ENCODE results near the gene TRAF3. TPM values are rescaled to one million over a fixed set of nuclear protein-coding genes. Genes with fewer than 3 reads are reported as not detected.
A peak's percentile ranks its signal among the peaks of the same experiment; 100 is the strongest.
"Not testable (repeated sequence)": the region's sequence is repeated elsewhere in the genome, so short reads cannot be mapped to it uniquely, and the experiment has no call there.

TRAF3 gene
- total RNA-seq, 1 donor from 2014 or later: 8.5 TPM

GRCh38 chr14:102882226-102882906 is 105.1 kb downstream of the TRAF3 start:
- DNase-seq (ENCODE audit: low spot score): no peak
- no peak for ATAC-seq

- no peak for ATAC-seq
- DNase-seq (ENCODE audit: low spot score): no peak
Measured at GRCh38 chr14:102883089-102883541, 105.9 kb downstream of the TRAF3 start.

GRCh38 chr14:102883554-102883953 is 106.3 kb downstream of the TRAF3 start:
- no peak for ATAC-seq
- no peak for DNase-seq (ENCODE audit: low spot score)

- ATAC-seq (no peak), DNase-seq (ENCODE audit: low spot score) (no peak)
Measured at GRCh38 chr14:102885737-102886447, 108.6 kb downstream of the TRAF3 start.

- DNase-seq (ENCODE audit: low spot score) (no peak), ATAC-seq (no peak)
Measured at GRCh38 chr14:102888748-102889147, 111.5 kb downstream of the TRAF3 start.

- ATAC-seq (no peak), DNase-seq (ENCODE audit: low spot score) (no peak)
Measured at GRCh38 chr14:102889615-102890014, 112.4 kb downstream of the TRAF3 start.

GRCh38 chr14:102891111-102891510 is 113.9 kb downstream of the TRAF3 start:
- no peak for DNase-seq (ENCODE audit: low spot score)

GRCh38 chr14:102891556-102891955 is 114.3 kb downstream of the TRAF3 start:
- peak; percentile 47 for ATAC-seq

More at GRCh38 chr14:102891111-102891510, 113.9 kb downstream of the TRAF3 start:
- ATAC-seq: no peak

GRCh38 chr14:102892651-102893050 is 115.4 kb downstream of the TRAF3 start:
- DNase-seq (ENCODE audit: low spot score) (no peak), ATAC-seq (no peak)

More at GRCh38 chr14:102891556-102891955, 114.3 kb downstream of the TRAF3 start:
- no peak for DNase-seq (ENCODE audit: low spot score)

GRCh38 chr14:102893452-102893851 is 116.2 kb downstream of the TRAF3 start:
- ATAC-seq (peak; percentile 91), DNase-seq (ENCODE audit: low spot score) (peak; percentile 93)

- ATAC-seq; DNase-seq (ENCODE audit: low spot score): not testable (repeated sequence)
Measured at GRCh38 chr14:102896735-102897134, 119.5 kb downstream of the TRAF3 start.

- no peak for DNase-seq (ENCODE audit: low spot score)
Measured at GRCh38 chr14:102897299-102898027, 120.2 kb downstream of the TRAF3 start.

GRCh38 chr14:102898298-102898697 is 121.0 kb downstream of the TRAF3 start:
- DNase-seq (ENCODE audit: low spot score) (no peak), ATAC-seq (no peak)

More at GRCh38 chr14:102897299-102898027, 120.2 kb downstream of the TRAF3 start:
- ATAC-seq: no peak

GRCh38 chr14:102898776-102899515 is 121.7 kb downstream of the TRAF3 start:
- ATAC-seq: no peak
- DNase-seq (ENCODE audit: low spot score): no peak

- no peak for DNase-seq (ENCODE audit: low spot score)
- ATAC-seq: no peak
Measured at GRCh38 chr14:102899516-102899900, 122.3 kb downstream of the TRAF3 start.

- DNase-seq (ENCODE audit: low spot score): no peak
- no peak for ATAC-seq
Measured at GRCh38 chr14:102900631-102901571, 123.7 kb downstream of the TRAF3 start.

- DNase-seq (ENCODE audit: low spot score) (no peak), ATAC-seq (no peak)
Measured at GRCh38 chr14:102901633-102902032, 124.4 kb downstream of the TRAF3 start.

GRCh38 chr14:102902086-102902485 is 124.8 kb downstream of the TRAF3 start:
- no peak for DNase-seq (ENCODE audit: low spot score)
- ATAC-seq: no peak

- ATAC-seq: no peak
- DNase-seq (ENCODE audit: low spot score): no peak
Measured at GRCh38 chr14:102902523-102903247, 125.4 kb downstream of the TRAF3 start.

All from left lobe of liver (tissue), 2 donors.